Colon (tissue), 2 donors: ENCODE results near the gene ABCC4.

Source experiments
- FAIRE-seq: peaks from 2 replicates; lab custom pipeline; 2012; peaks lifted over from hg19 to GRCh38; lab: Jason Lieb, UNC
- donor health status: control.
- donor health status: control.

Gene ABCC4

GRCh38 chr13:95256091-95256490 is 45.2 kb downstream of the ABCC4 start:
- FAIRE-seq, result no peak

- FAIRE-seq, result no peak
Observed at GRCh38 chr13:95255072-95255732, 46.0 kb downstream of the ABCC4 start.

GRCh38 chr13:95254339-95254738 is 46.9 kb downstream of the ABCC4 start:
- FAIRE-seq, result no peak

- no peak for FAIRE-seq
Observed at GRCh38 chr13:95253033-95253432, 48.2 kb downstream of the ABCC4 start.

GRCh38 chr13:95251641-95252040 is 49.6 kb downstream of the ABCC4 start:
- no peak for FAIRE-seq

GRCh38 chr13:95250961-95251360 is 50.3 kb downstream of the ABCC4 start:
- FAIRE-seq, result no peak

- no peak for FAIRE-seq
Observed at GRCh38 chr13:95248953-95249352, 52.3 kb downstream of the ABCC4 start.

GRCh38 chr13:95247852-95248251 is 53.4 kb downstream of the ABCC4 start:
- no peak for FAIRE-seq

- no peak for FAIRE-seq
Observed at GRCh38 chr13:95247171-95247570, 54.1 kb downstream of the ABCC4 start.

GRCh38 chr13:95246292-95247082 is 54.8 kb downstream of the ABCC4 start:
- no peak for FAIRE-seq

- FAIRE-seq, result no peak
Observed at GRCh38 chr13:95245071-95245470, 56.2 kb downstream of the ABCC4 start.

- no peak for FAIRE-seq
Observed at GRCh38 chr13:95243207-95243606, 58.0 kb downstream of the ABCC4 start.

- FAIRE-seq, result no peak
Observed at GRCh38 chr13:95241321-95241720, 59.9 kb downstream of the ABCC4 start.

- FAIRE-seq, result no peak
Observed at GRCh38 chr13:95239283-95239682, 62.0 kb downstream of the ABCC4 start.

- FAIRE-seq, result no peak
Observed at GRCh38 chr13:95237310-95237870, 63.9 kb downstream of the ABCC4 start.

- no peak for FAIRE-seq
Observed at GRCh38 chr13:95236774-95237173, 64.5 kb downstream of the ABCC4 start.

GRCh38 chr13:95235974-95236373 is 65.3 kb downstream of the ABCC4 start:
- FAIRE-seq, result no peak

GRCh38 chr13:95235199-95235756 is 66.0 kb downstream of the ABCC4 start:
- no peak for FAIRE-seq

- FAIRE-seq, result no peak
Observed at GRCh38 chr13:95234242-95234641, 67.0 kb downstream of the ABCC4 start.

- FAIRE-seq, result no peak
Observed at GRCh38 chr13:95233026-95233635, 68.1 kb downstream of the ABCC4 start.

GRCh38 chr13:95231393-95231792 is 69.9 kb downstream of the ABCC4 start:
- no peak for FAIRE-seq

GRCh38 chr13:95229855-95230254 is 71.4 kb downstream of the ABCC4 start:
- FAIRE-seq, result no peak

GRCh38 chr13:95228130-95228529 is 73.1 kb downstream of the ABCC4 start:
- FAIRE-seq, result no peak
